Stimulated activated CD8-positive, alpha-beta memory T cell treated with anti-CD3 and anti-CD28 coated beads, Interleukin-7, amount 100 ng/mL, for 1 hour (primary cell): Measurements from ENCODE around the gene KRT17.
"Not testable (repeated sequence)": the region's sequence is repeated elsewhere in the genome, so short reads cannot be mapped to it uniquely, and the experiment has no call there.

Experiments
- DNase-seq, 2 donors: peaks; one replicate each; pipeline ENCODE4 v3.0.0-alpha.2; 2020; ENCODE audit warnings: low read depth in 2 of 2

Gene KRT17

DNA sequence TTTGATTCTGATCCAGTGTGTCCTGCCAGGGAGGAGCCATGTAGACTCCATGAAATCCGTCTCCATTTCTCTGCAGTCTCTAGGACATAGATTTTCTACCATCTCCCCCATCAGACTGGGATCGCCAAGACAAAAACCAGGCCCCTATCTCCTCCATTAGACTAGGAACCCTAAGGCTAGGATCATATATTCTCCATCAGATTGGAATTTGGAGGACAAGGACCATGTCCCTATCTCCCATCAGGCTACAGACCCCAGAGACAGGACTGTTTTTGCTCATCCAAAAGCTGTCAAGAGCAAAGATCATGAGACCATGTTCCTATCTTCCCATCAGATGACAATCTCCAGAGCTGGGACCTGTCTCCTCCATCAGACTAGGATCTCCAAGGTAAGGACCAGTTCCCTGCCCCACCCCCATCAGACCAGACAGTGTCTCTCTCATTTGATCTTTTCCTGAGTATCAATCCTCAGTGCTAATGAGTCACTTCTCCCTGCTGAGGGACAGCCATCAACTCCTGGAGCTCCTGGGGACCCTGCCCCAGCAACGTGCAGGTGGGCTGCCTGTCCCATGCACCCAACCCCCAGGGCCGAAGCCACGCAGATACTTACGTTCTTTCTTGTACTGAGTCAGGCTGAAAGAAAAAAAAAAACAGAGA is 4.3 kb downstream of the KRT17 start:
- DNase-seq: not testable (repeated sequence)

DNA sequence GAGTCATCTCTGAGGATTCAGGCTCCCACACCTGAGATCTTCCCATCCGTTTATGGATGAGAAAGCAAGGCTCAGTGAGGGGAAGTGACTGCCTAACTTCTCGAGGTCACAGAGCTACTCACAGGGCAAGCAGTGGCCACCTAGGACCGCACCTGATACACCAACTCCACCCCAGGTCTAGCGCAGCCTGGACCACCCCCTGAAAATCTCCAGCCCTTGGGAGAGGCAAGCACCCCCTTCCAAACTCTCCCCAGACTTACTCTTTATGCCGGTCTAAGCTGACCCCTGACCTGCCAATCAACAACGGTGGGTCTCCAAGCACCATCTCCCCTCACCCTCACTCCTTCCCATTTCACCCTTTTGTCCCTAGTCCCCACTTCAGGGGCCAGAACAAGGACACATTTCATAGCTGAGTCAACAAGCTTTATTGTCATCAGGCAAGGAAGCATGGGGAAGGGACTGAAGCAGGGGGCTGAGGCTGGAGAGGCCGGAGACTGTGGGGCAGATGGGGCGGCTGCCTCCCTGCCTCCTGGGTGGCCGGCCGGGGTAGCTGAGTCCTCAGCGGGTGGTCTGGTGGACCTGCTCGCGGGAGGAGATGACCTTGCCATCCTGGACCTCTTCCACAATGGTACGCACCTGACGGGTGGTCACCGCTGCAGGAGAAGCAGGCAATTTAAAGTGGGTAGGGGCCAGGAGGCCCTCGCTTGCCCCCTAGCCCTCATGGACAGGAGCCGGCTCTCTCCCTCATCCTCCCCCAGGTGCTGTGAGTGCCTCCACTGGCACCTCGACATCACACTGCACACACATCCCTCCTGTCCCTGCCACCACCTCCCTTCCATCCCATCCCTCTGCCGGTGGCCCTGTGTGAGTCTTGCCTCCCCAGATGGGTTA is 5.1 kb downstream of the KRT17 start:
- DNase-seq: no peak

DNA sequence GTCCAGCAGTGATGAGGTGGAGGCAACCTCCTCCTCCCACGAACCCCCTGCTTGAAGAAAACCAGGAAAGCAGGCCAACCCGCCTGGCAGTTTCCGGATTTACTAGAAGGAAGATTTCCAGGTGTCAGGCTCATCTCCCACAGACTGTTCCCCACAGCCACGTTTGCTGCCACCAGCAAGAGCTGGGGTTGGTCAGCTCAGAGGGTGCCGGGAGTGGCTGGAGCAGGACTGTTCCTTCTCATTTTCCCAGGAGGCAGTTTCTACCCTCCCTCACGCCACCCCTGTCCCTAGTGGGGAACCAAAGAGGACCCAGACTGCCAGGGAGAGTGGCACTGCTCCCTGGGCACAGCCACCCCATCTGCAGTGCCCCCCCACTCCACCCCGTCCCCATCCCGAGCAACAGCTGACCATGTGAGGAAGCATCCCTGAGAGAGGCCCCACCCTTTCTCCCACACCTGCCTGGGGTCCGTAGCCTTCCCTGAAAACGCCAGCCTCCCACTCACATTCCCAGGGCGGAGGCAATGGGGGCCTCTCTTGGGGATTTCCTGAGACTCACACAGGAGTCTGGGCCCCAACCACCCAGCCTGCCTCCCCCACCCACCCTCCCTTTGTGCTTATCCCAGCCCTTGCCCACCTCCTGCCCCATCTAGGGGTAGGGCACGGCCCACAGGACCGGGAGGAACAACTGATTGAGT is 5.9 kb downstream of the KRT17 start:
- DNase-seq: no peak

DNA sequence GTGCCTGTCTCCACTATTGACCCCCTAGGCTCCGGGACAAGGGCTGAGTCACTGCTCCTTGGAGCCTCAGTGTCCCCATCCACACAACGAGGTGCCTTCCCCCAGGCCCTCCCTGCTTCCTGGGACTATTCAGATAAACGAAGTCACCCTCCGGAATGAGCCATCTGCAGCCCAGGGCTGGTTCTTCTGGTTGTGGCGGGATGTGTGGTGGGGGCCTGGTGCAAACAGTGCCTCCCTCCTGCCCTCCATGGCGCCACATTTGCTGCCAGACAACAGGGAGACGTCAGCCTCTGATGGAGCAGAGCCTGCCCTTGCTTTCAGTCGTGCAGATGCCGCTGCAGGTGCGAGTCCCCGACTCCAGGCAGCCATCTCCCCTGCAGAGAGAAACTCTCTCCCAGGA is 6.7 kb downstream of the KRT17 start:
- DNase-seq: no peak

DNA sequence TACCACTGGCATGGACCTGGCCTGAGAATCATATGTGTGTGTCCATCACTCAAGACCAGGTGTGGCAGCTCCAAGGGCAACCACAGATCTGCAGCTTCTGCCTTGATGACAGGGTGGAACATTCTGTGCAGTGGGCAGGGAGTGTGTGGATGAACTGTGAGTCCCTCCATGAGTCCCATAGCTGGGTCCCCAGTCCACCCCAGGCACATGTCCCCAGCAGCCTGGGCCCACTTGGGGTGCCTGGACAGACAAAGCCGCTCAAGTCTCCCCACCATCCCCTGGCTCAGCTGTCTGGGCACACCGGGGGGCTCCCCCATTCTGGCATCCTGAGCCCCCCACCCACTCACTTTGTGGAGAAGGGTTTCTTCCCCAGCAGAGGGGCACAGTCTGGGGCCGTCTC is 7.2 kb downstream of the KRT17 start:
- no peak for DNase-seq

DNA sequence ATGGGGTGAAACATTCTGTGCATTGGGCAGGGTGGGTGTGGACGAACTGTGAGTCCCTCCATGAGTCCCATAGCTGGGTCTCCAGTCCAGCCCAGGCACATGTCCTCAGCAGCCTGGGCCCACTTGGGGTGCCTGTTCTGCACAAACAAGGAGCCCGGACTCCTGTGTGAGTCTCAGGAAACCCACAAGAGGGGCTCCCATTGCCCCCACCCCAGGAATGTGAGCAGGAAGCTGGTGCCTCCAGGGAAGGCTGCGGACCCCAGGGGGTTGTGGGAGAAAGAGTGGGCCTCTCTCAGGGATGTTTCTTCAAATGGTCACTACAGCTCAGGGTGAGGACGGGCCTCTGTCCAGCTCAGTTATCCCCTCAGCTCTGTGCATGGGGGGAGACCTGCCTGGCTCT is 7.9 kb downstream of the KRT17 start:
- not testable (repeated sequence) for DNase-seq

DNA sequence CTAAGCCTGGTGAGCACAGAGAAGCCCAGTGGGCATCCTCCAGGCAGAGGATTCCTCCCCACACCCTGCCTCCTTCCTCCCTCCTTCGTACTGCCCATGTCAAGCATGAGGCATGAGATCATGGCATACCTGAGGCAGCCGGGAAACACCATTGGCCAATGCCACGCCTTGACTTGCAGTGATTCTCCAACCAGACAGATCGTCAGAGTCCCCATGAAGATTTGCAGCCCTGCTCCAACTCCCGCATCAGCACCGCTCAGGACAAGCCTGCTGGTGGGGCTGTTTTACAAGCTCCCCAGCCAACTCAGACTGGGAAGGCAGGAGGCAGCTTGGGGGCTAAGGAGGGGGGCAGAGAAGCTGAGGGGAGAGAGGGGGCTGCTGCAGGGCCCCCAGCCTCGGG is 8.9 kb downstream of the KRT17 start:
- no peak for DNase-seq

DNA sequence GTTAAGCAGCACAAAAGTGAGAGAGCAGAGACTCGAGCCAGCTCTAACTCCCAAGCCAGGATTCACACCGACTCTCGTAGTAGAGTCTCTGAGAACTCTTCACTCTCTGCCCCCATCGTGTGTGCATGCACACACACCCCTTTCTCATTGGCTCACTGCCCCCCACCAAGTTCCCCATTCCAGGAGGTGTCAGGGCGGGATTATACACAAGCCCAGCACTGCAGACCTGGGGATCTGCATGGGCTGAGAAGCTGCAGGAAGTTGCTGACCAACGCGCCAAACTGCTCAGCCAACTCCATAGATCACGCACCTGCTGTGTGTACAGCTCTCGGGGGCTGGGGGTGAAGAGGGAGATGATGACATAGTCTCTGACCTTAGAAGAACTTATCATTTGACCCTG is 9.6 kb downstream of the KRT17 start:
- DNase-seq: not testable (repeated sequence)

DNA sequence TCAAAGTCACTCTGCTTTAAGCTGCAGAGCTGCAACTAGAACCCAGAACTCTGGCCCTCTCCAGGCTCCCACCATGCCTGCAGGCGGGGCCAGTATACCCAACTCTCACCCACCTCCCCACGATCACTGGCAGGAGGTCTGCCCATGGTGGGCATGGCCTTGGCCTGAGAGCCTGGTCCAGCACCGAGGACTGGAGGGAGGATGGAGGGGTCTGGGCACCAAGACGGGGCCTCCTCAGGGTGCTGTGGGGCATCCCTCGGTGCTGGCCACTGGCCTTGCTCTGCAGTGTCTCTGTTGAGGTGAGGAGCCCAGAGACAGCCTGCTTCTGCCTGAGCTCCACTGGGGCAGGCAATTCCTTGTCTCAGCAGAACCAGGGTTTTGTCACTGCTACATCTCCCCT is 10.3 kb downstream of the KRT17 start:
- DNase-seq: no peak

DNA sequence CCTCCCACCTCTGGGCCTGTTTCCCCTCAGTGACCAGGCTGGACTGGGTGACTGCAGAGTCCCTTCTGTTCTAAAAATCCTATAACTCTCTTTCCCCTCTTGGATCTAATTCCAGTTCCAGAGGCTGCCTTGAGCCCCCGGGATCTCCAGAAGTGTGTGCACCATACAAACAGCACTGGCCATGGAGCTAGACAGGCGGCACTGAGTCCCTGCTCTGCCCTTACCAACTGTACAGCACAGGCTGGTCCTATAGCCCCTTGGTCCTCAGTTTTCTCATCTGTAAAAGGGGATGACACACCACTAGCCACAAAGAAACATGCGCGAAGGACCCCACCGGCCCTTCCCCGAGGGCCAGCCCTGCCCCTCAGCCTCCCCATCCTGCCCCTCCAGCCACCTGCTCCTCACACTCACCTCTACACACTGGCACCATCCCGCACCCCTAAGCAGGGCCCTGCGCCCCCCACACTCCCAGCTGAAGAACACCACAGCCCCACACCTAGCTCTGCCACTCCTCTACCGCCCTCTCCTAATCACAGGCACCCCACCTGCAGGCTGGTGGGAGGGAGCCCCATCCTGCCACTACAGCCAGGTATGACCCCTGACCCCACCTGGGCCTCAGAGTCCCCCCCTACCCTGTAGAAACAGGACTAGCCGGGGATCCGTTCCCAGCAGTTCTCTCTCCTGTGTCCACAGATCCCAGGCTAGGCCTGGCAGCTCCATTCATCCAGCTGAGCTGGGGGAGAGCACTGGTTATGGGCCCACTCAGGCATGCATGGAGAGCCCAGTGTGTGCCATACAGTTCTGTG is 10.9 kb downstream of the KRT17 start:
- no peak for DNase-seq

DNA sequence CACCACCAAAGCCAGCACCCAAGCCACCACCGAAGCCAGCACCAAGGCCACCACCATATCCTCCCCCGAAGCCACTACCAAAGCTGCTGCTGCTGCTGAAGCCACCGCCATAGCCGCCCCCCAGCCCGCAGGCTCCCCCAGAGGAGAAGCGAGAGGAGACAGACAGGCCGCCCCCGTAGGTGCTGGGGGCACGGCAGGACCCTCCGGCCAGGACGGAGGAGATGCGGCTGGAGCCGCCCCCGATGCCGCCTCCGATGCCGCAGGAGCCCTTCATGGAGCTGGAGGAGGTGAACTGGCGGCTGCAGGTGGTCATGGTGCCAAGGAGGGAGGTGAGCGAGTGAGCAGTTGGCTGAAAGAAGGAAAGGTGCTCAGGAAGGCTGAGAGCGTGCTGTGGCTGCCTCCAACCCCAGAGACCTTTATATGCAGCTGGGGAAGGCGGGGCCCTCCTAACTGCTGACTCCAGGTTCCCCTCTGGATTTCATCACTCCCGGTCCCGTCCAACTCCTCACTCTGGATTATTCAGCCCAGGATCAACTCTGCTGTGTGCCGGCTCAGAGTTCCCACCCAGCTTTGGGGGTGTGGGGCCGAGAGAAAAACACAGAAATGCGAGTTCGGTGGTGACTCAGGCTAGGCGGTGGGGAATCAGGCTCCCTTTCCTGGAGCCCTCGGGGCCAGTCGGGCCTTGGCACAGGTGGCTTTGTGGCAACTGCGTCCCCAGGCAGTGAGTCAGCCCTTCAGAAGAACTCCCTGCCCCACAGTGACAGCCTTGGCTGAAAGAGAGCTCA is 11.8 kb downstream of the KRT17 start, which contains the start of gene KRT16:
Gene KRT16 (minus strand): TSS at position 392 of the 785 bp plus-strand sequence. CDS start 79 bp downstream, at position 313.
- not testable (repeated sequence) for DNase-seq

DNA sequence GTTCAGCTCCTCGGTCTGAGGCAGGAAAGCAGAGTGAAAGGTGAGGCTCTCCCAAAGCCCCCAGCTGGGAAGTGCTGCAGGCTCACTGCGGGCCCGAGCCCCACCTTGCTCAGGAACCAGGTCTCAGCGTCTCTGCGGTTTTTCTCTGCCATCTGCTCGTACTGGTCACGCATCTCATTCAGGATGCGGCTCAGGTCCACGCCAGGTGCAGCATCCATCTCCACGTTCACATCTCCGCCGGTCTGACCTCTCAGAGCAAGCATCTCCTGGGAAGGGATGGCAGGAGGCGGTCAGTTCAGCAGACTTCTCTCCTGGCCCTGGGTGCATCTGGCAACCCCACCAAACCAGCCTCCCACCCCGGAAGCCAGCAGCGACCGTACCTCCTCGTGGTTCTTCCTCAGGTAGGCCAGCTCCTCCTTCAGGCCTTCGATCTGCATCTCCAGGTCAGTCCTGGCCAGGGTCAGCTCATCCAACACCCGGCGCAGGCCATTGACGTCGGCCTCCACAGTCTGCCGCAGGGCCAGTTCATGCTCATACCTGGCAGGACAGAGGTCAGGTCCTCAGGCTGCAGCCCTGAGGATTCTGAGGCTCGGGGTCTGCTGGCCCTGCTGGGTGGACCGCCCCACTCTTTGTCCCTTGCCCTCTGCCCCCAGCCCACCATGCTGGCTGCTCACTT is 13.3 kb downstream of the KRT17 start:
- no peak for DNase-seq

DNA sequence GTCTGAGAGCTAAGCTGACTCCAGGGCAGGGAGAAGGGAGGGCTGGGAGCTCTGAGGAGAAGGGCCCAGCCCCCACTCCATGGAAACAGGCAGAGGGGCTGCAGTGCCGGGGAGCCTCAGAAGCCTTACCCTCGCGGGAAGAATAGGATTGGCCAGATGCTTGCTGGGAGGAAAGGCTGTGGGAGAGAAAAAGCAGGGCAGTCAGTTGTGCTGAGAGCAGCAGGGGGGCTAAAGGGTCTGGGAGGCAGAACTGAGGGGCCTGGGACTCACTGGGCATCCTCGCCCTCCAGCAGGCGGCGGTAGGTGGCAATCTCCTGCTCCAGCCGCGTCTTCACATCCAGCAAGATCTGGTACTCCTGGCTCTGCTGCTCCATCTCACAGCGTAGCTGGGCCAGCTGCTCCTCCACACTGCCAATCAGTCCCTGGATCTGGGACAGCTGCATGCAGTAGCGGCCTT is 14.3 kb downstream of the KRT17 start:
- not testable (repeated sequence) for DNase-seq

DNA sequence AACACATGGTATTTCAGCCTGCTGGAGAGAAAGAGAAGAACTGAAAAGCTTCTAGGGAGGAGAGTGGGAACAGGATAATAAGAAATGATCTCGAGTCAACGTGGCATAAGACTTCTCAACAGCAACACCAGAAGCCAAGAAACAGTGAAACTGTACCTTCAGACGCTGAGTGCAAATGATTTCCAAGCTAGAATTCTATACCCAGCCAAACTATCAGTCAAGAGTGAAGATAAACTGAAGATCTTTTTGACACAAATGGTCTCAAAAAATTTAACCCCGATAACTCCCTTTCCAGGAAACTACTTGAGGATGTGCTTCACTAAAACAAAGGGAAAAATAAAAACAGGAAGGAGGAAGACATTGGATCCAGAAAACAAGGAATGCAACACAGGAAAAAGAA is 17.4 kb downstream of the KRT17 start:
- DNase-seq: not testable (repeated sequence)

DNA sequence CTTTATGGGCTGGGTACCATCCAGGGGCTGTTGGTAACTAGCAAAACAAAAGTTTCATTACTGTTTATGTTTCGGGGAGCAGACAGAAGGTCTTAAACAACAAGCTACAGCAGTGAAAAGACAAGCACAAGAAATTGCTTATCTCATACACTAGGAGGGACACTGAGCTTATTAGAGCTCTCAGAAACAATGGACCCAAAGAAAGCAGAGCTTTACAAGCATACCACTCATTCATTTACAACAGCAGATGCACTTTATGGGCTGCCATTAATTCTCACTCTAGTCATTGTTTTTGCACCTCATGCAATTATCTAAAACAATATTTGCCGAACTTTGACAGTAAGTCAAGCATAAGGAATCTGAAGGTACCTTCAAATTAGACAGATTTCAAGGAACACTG is 21.9 kb downstream of the KRT17 start:
- no peak for DNase-seq

DNA sequence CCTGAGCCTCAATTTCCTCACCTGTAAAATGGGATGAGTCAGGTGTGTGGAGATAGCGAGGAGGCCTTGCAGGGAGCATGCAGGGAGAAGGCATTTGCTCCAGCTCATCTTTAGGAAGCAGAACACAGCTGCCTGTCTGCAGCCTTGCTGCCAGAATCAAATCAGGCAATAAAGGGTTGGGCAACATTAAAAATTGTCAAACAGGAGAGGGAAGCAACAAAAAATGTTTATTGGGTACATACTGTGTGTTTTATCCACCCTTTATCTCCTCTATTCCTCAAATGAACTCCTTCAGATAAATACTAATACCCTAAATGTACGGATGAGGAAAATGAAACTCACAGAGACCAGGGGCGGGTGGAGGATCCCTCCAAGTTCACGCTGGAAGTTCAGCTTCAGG is 24.1 kb downstream of the KRT17 start:
- DNase-seq: no peak

DNA sequence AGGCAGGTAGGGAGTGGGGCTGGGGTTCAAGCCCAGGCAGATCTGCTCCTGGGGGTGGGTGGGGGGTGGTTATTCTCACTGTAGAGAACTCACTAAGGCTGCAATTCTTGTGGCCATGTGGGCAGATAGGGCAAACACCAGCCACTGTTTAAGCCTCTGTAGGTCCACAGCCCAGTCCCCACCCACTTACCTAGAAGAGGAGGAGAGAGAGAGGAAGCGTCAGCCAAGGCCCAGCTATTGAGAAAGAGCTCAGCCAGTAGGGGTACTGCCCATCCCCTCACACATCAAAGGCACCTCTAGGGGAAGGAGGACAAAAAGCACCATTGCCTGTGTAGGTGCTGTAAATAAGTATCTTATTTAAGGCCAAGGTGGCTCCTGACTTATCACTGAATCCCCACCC is 24.7 kb downstream of the KRT17 start:
- DNase-seq: no peak

DNA sequence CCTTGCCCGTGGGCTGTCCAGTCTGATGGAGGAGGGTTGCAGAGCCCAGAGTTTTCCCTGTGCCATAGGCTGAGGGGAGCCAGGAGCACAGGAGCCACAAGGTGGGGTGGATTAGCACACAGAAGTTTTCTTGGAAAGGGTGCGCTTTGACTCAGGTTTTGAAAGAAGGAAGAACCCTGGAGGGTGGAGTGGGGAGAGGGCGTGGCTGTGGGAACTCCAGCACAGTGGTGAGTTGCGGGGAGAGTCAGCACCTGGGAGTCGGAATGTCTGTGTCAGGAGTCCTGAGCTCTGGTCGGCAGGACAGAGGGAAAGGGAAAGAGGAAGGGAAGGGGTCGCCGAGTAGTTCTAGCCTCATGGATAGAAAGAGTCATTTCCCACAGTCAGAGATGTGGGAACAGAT is 28.8 kb downstream of the KRT17 start:
- no peak for DNase-seq

DNA sequence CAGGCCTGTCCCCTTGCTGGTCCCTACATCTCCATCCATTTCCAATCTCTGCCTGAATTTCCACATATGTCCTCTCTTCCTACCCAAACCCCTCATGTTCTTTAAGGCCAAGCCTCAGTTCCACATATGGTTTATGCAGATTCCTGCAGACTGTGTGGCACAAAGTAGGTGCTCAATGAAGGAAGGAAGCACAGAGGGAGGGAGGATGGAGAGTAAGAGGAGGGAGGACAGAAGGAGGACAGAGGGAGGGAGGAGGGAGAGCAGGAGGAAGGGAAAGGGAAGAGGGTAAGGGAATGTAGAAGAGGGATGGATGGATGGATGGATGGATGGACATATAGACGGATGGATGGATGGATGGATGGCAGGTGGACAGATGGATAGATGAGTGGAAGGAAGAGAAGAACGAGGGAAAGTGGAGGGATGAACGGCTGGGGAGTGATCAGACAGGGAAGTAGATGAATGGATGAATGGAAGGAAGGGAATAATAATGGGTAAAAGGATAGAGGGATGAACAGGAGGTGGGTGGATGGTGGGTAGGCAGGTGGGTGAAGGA is 29.9 kb downstream of the KRT17 start:
- DNase-seq: no peak
